Embryonic facial prominence (tissue), 1 donor: ENCODE data around the gene DIAPH1.
A peak's percentile ranks its signal among the peaks of the same experiment; 100 is the strongest.

Experiments used
- DNase-seq: peaks from one replicate; pipeline ENCODE4 v3.0.0-alpha.2; 2016; ENCODE audit errors: extremely low spot score

Gene DIAPH1

DNA sequence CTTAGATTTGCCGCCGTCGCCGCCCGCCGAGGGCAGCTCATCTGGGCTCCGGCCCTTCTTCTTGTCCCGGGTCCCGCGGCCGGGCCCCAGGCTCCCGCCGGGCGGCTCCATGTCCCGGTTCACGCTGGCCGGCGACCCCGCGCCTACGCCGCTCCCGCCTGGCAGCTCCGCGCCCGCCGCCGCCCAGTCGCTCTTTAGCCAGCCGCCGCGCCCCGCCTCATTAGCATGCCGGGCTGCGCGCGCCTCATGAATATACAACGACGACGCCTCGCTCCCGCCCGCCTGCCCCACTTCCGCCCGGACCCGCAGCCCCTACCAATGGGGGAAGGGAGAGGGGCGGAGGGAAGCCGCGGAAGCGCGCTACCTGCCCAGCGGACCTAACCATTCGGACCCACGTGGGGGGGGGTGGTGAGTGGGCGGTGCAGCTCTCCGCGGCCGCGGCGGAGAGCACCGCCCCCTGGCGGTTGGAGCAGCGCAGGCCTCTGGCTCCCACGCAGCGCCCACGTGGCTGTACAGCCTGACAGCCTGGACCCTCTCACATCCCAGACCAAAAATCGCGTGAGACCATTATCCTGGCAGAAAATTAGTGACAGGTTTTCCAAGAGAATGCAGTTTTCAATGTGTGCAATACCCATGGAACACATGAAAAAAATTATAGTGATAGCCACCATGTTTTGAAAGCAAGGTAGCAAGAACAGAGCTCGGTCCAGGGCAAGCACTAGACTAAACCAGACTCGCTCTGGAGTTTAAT is at the start of gene DIAPH1:
Gene DIAPH1 (minus strand): TSS at position 197 of the 751 bp plus-strand sequence. CDS start 86 bp downstream, at position 111.
- DNase-seq = peak; percentile 89

DNA sequence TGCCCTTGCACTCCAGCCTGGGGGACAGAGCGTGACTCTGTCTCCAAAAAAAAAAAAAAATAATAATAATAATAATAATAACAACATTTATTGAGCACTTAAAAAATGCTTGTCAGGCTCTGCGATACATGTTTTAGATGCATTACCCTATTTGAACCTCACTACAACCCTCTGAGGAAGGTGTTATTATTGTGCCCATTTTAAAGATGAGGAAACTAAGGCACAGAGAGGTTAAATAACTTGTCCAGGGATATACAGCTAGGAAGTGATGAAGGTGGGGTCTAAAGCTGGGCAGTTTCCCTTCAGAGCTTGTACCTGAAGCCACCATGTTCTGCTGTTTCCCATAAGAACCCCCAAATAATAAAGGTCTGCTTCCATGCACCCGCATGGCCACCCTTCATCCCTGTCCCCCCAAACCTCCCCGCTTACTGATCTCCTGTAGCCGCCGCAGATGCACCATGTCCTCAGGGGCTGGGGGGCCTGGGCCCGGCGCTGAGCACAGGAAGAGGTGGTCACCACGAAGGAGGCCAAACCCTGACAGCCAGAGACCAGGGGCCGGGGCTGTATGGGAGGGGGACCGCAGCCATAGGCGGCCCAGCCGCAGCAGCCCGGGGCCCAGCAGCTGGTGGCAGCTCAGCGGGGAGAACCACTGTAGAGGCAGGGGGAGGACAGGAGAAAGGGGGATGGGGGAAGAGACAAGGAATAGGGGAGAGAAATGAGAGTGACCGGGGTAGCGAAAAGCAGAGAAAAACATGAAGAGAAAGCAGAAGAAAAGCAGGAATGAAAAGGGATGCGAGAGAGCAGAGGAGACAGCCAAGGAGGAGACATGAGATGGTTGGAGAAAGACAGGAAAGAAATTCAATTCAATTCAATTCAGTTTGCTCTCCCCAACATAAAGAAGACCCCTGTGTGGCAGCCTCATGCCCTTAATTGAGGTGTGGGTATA is 47.5 kb upstream of the DIAPH1 start:
- DNase-seq = no peak

DNA sequence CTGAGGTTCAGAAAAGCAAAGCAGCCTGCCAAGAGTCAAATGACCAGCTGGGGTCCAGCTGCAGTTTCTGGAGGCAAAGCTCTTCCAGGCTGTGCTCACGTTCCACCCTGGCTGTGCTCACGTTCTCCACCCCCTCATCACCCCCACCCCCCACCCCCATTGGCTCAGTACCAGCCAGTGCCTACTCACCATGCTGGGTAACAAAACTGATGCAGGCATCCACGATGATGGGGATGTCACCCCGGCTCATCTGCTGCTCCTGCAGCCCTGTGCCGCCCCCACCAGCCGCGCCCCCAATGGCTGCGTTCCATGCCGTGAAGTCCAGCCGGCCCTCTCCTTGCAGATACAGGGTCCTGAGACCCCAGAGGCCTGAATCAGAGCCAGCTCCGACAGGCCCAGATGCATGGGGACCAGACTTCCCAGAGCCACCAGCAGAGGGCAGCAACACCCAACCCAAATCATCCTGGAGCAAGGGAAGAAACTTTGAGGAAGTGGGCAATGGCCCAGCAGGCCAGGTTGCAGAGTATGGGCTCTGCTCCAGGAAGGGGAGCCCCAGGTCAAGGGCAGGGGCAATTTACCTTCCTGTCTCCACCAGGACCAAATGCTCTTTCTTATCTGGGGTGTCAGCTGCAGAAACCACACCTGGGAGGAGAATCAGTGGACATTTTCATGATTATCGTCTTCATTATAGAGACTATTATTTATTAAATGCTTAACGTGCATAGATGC is 46.1 kb upstream of the DIAPH1 start:
- no peak for DNase-seq

DNA sequence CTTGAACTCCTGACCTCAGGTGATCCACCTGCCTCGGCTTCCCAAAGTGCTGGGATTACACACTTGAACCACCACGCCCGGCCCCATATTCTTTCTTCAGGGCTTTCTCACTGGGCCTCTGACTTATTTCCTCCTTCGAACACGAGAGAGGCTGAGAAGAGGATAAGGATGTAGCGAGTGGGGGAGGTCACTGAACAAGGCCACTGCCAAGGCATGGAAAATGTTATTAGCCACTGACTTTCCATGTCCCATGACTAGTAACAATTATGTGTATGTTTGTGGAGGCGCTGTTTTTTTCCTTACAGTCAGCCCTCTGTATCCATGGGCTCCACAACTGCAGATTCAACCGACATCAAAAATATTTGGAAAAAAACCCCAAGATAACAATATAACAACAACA is 44.7 kb upstream of the DIAPH1 start:
- DNase-seq = no peak

DNA sequence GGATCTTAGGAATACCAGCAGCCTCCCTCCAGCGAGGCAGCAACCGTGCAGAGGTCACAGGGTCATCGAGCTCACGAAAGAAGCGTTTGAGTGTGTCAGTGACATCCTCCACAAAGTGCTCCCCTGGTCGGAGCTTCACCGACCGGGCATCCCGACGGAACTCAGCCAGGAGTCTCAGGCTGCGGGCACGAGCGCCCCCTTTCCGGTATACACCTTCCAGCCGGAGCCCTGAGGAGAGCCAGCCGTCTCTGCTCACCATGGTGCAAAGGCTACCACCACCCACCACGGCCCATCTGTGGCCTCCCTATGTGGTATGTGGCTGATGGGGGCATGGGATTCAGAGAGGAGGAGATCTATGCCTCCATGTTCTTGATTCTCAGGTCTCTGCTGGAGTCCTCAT is 43.2 kb upstream of the DIAPH1 start:
- DNase-seq = no peak

DNA sequence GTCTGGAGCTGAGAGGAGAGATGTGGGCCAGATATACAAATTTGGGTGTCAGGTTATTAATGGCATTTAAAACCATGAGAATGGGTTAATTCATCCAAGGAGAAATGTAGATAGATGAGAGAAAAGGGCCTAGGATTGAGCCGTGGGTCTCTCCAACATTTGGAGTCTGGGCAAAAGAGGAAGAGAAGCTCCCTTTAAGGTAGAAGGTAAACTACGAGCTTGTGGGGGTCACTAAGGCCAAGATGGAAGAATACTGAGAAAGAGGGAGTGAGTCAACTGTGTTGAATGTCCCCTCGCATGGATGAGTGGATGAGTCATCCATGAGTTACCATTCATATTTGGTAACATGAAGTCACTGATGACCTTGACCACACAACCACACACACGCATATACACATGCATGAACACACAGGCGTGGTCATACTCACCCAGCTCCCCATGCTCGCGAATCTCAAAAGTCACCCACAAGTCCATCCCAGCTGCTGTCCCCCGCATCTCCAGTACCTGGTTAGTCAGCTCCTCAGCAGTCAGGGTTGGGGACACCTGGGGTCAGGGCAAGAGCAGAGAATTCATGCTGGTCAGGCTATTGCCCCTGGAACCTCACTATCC is 39.2 kb upstream of the DIAPH1 start:
- no peak for DNase-seq

DNA sequence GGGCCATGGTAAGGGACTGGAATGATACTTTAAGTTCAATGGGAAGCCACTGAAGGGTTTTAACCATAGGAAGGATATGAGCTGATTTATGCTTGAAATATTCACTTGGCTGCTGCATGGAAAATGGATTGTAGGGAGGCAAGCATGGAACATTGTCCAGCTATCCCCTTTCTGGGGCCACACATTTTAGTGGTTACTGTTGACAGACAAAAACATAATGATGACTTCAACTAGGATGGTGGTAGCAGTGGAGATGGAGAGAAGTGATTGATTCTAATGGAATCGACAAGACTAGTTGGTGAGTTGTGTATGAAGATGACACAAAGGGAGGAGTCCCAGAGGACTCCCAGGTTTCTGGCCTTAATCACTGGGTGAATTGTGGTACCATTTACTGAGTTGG is 38.6 kb upstream of the DIAPH1 start:
- DNase-seq = no peak

DNA sequence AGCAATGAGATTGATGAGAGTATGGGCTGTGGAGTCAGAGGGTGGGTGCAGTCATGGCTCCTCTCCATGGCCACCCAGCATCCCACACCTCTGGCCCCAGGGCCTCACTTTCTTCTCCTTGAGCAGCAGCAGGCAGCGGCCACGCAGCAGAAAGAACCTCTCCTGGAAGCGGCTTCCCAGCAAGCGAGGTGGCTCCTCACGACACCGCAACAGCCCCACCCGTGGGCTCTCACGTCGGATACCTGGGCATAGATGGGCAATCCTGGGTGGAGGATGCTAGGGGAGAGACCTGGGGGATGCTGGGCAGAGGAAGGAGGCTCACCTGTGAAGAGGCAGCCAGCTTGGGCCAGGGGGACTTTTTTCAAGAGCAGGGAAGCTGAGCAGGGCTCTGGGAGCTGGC is 37.6 kb upstream of the DIAPH1 start:
- DNase-seq = no peak

DNA sequence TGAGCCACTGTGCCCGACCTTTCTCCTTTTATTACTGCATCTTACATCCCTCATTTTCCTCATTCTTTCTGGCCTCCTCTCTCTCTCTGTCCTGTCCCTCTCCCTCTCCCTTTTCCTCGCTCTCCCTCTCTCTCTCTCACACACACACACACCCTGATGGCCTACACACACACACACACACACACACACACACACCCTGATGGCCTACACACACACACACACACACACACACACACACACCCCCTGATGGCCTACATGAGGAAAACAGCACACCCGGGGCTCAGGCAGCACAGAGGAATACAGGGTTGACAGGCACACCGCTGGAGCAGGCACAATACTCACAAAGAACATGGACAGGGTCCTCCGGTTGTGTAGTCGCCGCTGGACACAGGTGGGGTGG is 36.2 kb upstream of the DIAPH1 start:
- DNase-seq = no peak

DNA sequence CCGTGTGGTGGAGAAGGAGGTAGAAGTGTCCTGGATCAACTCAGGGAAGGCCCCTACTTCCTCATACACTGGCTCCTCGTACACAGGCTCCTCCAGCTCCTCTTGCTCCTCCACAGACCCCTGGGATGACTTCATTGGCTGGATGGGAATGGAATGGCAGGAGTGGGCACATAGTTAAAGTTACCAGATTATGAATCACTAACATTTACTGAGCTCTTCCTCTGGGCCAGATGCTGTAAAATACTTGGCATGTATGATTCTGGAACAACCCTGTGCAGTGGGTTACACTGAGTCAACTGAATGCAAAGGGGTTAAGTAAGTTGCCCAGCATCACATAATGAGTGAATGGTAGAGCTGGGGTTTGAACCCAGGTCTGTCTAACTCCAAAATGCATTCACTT is 35.5 kb upstream of the DIAPH1 start:
- no peak for DNase-seq

DNA sequence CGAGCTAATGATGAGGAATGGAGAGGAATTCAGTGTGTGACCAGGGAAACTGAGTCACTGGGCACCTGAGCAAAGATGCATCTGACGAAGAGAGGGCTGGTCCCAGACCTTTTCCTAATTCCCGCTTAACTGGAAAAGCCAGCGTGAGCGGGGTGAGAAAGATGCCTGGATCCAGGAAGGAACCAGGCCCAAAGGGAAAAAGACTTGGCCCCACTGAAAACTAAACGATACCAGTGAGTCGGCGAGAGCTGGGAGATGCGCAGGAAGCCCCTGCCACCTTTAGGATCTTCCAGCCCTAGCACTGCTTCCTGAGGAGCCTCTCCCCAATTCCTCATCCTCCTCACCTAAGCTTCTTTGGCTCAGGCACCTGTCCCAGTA is 32.9 kb upstream of the DIAPH1 start:
- no peak for DNase-seq

DNA sequence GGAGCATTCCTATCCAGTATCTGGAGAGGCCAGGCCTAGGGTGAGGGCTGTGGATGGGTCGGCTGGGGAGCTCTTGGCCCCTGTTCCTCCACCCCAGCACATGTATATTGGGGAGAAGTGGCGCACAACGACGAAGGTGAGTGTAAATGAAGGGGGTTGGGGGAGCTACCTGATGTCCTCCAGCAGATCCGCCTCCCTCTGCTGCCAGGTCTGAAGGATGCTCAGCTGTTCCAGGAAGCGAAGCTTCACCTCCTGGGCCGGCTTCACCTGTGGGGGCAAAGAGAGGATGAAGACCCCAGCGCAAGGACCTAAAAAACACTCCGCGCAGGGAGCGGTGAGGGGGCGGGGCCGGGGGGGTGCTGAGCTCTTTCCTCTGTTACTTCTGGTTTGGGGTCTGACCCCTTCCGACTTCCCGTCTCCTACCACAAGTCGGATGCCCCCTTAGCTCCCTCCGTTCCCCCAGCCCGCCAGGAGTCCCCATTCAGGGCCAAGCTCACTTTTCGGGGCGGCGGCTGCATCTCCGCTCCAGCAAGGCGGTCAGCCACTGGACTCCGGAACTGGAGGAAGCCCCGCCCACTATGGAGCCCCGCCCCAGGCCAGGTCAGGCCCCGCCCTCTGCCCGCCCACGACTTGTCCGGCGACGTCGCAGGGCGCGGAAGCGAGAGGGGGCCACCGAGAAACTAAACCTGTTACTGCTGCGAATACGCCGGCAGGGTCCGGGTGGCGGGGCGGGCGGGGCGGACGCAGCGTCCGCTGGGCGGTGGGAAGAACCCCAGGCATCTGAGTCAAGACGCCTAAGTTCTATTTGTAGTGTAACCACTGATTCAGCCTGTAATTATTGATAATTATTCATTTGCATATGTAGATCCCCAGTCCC is 32.3 kb upstream of the DIAPH1 start, which contains the start of gene FCHSD1:
Gene FCHSD1 (minus strand): TSS at position 568 of the 877 bp plus-strand sequence. CDS start 50 bp downstream, at position 518.
- no peak for DNase-seq

DNA sequence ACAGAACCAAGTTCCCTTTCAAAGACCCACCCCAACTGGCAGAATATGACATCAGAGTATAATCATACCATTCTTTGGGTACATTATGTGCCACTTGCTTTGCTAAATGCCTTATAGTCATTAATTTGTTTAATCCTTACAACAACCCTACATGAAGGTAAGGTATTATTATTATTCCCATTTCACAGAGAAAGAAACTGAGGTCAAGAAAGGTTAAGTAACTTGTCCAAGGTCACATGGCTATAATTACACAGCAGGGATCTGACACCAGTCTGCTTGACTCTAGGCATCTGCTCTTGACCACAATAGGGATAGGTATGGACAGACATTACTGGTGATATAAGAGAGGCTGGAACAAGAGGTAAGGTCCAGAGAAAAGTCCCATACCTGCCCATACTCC is 31.2 kb upstream of the DIAPH1 start:
- no peak for DNase-seq

DNA sequence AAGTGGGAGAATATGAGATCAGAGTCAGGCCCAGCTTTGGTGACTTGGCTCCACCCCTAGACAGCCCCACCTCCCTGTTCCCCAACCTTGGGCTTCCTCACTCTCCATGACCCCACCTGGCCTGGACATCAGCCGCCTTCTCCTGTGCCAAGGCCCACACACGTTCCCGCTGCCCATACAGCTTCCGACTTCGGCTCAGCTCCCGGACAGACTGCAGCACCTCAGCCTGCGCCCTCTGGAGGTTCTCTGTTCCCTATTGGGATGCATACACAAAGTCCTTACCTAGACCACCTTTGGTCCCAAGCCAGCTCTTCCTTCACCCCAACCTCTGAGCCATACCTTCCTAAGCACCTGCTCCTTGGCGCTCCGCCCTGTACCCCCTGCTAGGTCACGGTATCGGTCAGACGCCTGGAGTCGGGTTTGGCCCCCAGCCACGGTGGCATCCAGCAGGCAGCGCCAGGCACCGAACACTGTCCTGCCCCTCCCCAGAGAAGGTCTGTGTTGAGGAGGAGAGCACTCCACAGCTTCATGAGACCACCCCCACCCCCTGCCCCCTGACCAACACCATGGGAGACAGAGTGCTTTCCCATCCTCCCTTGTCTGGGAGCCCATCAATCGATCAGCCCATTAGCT is 30.4 kb upstream of the DIAPH1 start:
- no peak for DNase-seq

DNA sequence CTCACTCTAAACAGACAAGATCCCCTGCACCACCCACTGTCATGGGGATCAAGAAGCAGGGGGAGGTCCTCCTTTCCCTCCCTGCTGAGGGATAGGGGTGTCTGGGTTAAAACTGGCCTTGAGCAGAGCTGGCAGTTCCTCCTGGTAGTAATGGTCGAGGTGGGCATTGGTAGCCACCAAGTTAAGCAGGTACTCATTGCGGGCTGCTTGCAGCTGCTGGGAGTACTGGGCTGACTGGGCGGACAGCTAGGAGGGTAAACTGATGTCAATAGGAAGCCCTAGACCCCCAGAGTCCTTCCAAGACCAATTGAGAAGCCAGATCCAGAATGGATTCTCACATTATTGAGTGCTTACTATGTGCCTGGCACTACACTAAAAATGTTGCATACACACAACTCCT is 29.1 kb upstream of the DIAPH1 start:
- no peak for DNase-seq

DNA sequence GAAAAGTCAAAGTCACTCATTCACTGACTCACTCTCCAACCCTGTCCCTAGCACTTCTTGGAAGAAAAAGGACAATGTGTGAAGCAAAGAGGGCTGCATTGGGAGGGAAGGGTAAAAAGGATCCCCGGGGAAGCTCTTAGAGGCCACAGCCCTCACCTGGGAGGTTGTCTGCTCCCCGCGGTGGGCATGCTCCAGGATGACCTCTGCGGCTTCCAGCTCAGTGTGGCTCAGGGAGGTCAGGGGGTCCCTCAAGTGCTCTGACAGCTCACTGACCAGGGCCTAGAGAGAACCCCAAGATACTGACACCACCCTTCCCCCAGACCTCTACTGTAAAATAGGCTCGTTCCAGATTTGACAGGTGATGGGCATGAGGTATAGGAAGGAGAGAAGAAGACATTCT is 28.4 kb upstream of the DIAPH1 start:
- no peak for DNase-seq

DNA sequence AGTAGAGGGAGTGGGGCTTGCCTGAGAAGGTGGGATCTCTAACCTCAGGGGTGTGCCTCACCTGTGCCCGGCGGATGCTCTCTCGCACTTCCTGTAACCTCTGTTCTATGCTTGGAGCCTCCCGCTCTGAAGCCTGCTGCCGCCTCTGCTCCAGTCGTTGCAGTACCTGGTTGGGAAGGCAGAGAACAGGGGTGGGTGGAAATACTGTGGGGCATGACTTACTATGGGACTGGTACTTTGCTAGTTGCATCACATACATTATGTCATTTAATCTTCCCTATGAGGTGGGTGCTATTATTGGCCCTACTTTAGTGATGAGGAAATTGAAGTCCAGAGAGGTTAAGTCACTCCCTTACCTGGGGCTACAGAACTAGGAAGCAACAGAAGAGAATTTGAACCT is 27.2 kb upstream of the DIAPH1 start:
- DNase-seq = no peak

DNA sequence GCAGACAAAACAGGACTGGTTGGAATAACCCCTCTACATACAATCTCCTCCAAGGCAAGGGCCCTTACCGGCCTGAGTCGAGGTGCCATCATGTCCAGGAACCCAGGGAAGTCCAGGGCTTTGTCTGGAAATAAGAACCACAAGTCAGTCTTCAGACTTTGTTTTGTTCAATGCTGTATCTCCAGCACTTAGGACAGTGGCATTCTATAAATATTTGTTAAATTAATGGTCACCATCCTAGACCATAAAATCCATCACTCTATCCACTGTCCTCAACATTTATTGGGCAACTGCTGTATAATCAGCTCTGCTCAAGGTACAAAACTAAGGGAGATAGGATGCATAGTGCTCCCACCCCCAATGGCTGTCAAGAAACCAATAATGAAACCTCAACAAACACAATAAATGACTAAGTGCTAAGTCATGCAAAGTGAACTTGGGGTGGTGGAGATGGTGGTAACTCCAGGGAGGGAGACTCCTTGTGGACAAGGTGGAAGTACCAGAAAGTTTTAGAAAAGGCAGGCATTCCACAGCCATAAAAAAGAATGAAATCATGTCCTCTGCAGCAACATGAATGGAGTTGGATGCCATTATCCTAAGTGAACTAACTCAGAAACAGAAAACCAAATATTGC is 23.0 kb upstream of the DIAPH1 start:
- DNase-seq = no peak

DNA sequence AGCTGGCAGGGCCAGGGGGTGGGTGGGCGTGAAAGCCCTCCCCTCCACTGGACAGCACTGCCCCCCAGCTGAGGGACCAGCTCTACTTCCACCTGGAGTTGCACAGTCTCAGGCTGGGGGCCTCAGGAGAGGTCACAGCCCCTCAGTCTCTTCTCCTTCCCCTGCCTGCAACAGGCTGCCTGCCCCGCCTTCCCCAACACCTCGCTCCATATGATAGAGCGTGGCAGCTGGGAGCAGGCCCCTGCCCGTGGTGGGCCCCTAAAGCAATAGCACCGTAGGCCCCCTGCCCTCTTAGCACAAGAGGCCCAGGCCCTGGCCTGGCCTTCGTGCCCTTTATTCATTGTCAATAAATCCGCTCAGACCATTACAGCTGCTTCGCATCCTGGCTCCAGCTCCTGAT is 21.9 kb upstream of the DIAPH1 start:
- no peak for DNase-seq

DNA sequence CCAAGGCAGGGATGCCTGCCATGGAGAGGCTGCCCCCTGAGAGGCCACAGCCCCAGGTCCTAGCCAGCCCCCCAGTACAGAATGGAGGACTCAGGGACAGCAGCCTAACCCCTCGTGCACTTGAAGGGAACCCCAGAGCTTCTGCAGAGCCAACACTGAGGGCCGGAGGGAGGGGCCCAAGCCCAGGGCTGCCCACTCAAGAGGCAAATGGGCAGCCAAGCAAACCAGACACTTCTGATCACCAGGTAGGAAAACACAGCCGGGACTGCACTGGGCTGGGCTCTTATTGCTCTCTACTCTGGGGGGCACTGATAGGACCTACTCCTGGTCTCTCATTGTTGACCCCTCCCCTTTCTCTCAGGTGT is 21.2 kb upstream of the DIAPH1 start:
- no peak for DNase-seq
